HepG2 (cell line): ENCODE results near the gene ZMPSTE24. TPM values are rescaled to one million over a fixed set of nuclear protein-coding genes. Genes with fewer than 3 reads are reported as not detected.

ENCODE experiments used
- ATAC-seq: fragments of 200-7000 bp; cut with Tn5 transposase; 3 replicates; pipeline ENCODE4 v1.9.1; 2020; ENCODE audit warnings: mild to moderate bottlenecking, moderate library complexity
- BruUV-seq: library from RNA; stranded (reverse); fragments of 400-500 nt; replicated peaks from 2 replicates; lab custom pipeline; 2021; lab: Mats Ljungman, UMichigan
- CTCF ChIA-PET: fragments of 300-600 bp; formaldehyde crosslinking; extraction: SDS; loops from one replicate; lab custom pipeline; 2021; ENCODE audit warnings: low total read pairs, inconsistent platforms, low intra/inter-chr PET ratio; lab: Yijun Ruan, JAX
- POLR2A ChIA-PET: fragments of 350-600 bp; sonication (Branson Sonifier 250); formaldehyde crosslinking; loops from one replicate; lab custom pipeline; 2020; ENCODE audit warnings: antibody characterized with exemption, inconsistent platforms; lab: Yijun Ruan, JAX
- DNase-seq: peaks from one replicate; pipeline ENCODE4 v3.0.0-alpha.2; 2015; ENCODE audit warnings: low spot score
- FAIRE-seq: peaks from 3 replicates; lab custom pipeline; 2011; peaks lifted over from hg19 to GRCh38; lab: Jason Lieb, UNC
- H2AFZ ChIP-seq: one replicate; pipeline ENCODE4 v1.6.1; 2011; ENCODE audit warnings: low read length, inconsistent platforms
- H3K27ac ChIP-seq: fragments of 300-600 bp; 3 replicates; pipeline ENCODE4 v1.8.0; 2011; ENCODE audit warnings: mixed run types, mild to moderate bottlenecking, mixed read lengths, low read length, inconsistent platforms; ENCODE audit not compliant: insufficient read depth; ENCODE audit errors: extremely low read length
- H3K27me3 ChIP-seq, 2 experiments: fragments of 200-600 bp in 1 of 2; 2 replicates in 1 of 2; 3 replicates in 1 of 2; pipeline versions ENCODE4 v1.6.0 to v1.8.0; 2011; ENCODE audit warnings: low read length in 2 of 2, mild to moderate bottlenecking in 2 of 2, moderate library complexity in 2 of 2, inconsistent platforms in 1 of 2; ENCODE audit not compliant: insufficient read depth in 2 of 2, control insufficient read depth in 1 of 2
- H3K36me3 ChIP-seq, 2 experiments: fragments of 200-600 bp in 1 of 2; replicated peaks in 1 of 2; 2 replicates in 1 of 2; 3 replicates in 1 of 2; pipeline versions ENCODE4 v1.5.1 to v1.8.0; 2011; ENCODE audit warnings: low read length in 2 of 2, inconsistent platforms in 1 of 2; ENCODE audit not compliant: insufficient read depth in 2 of 2, control insufficient read depth in 1 of 2
- H3K4me1 ChIP-seq: 2 replicates; pipeline ENCODE4 v1.5.1; 2012; ENCODE audit warnings: low read length, inconsistent platforms; ENCODE audit not compliant: insufficient read depth
- H3K4me2 ChIP-seq: 2 replicates; pipeline ENCODE4 v1.6.0; 2011; ENCODE audit warnings: low read depth, low read length, inconsistent platforms
- H3K4me3 ChIP-seq, 3 experiments: fragments of 200-600 bp in 1 of 3; sonication (generic), shearing (Covaris generic) in 1 of 3; replicated peaks in 1 of 3; 2 replicates each; pipeline ENCODE4 v1.5.1; 2011 to 2016; ENCODE audit warnings: low read length in 3 of 3, inconsistent platforms in 2 of 3, low read depth in 2 of 3, mild to moderate bottlenecking in 2 of 3, control low read depth in 1 of 3, mixed read lengths in 1 of 3; ENCODE audit not compliant: insufficient read depth in 1 of 3
- H3K79me2 ChIP-seq: one replicate; pipeline ENCODE4 v1.6.1; 2011; ENCODE audit warnings: low read length, inconsistent platforms; ENCODE audit not compliant: insufficient read depth
- H3K9ac ChIP-seq: 2 replicates; pipeline ENCODE4 v1.6.0; 2011; ENCODE audit warnings: mild to moderate bottlenecking, low read depth, low read length, inconsistent platforms; ENCODE audit not compliant: insufficient read depth
- H3K9me3 ChIP-seq: 2 replicates; pipeline ENCODE4 v1.5.1; 2012; ENCODE audit warnings: mild to moderate bottlenecking, low read length
- H4K20me1 ChIP-seq: 2 replicates; pipeline ENCODE4 v1.6.0; 2011; ENCODE audit warnings: inconsistent platforms, mild to moderate bottlenecking, low read length, moderate library complexity; ENCODE audit not compliant: insufficient read depth
- AGO2 ChIP-seq: fragments of 200-400 bp; formaldehyde crosslinking; optimal IDR thresholded peaks from 2 replicates; pipeline ENCODE3; 2017; ENCODE audit warnings: mild to moderate bottlenecking, low read depth, low read length, moderate library complexity
- FOXA1 ChIP-seq, 2 experiments: fragments of 450-650 bp in 1 of 2; sonication (generic) in 1 of 2; formaldehyde crosslinking in 1 of 2; IDR thresholded peaks; 2 replicates each; pipeline versions ENCODE4 v1.4.0 to v1.6.1; 2016 to 2020; ENCODE audit warnings: missing genetic modification reagents in 1 of 2
- IKZF1 ChIP-seq: fragments of 450-650 bp; IDR thresholded peaks from 2 replicates; pipeline ENCODE4 v1.7.1; 2016
- KDM5A ChIP-seq: fragments of 200-600 bp; sonication (generic); IDR thresholded peaks from 2 replicates; pipeline ENCODE4 v1.7.0; 2018; ENCODE audit warnings: antibody characterized with exemption, mild to moderate bottlenecking, low read length, borderline replicate concordance
- NBN ChIP-seq: fragments of 450-650 bp; conservative IDR thresholded peaks from 2 replicates; pipeline ENCODE4 v1.6.1; 2017
- NFATC3 ChIP-seq: sonication (generic); formaldehyde crosslinking; IDR thresholded peaks from 2 replicates; pipeline ENCODE4 v1.5.1; 2020; ENCODE audit warnings: mild to moderate bottlenecking, missing genetic modification reagents
- RAD51 ChIP-seq: fragments of 450-650 bp; IDR thresholded peaks from 2 replicates; pipeline ENCODE4 v1.6.1; 2016; ENCODE audit warnings: borderline replicate concordance
- WGBS: methylation state at CpG from one replicate; pipeline ENCODE4 v1.1.6; 2017; ENCODE audit warnings: low lambda C conversion rate; 5-methylcytosine and 5-hydroxymethylcytosine counted together
- in situ Hi-C: cut with HindIII; loops from 2 replicates; pipeline ENCODE4 v1.10.0; 2017; ENCODE audit warnings: low pct_unique_long_range_greater_than_20kb; ENCODE audit not compliant: extremely low pct_ligation_motif_present
- intact Hi-C: fragments of 100-400 bp; cut with micrococcal nuclease; formaldehyde crosslinking; loops from one replicate; pipeline ENCODE4 v1.10.0; 2022; ENCODE audit not compliant: unreplicated experiment
- polyA plus RNA-seq, 8 experiments: library from polyadenylated mRNA; depleted of rRNA in 3 of 8; stranded (reverse) in 7 of 8; unstranded in 1 of 8; fragments of >200 nt; fragmentation: Illumina TruSeq in 4 of 8; extraction: Trizol in 4 of 8; gene quantifications; 2 replicates each; pipeline versions ENCODE4 v1.2.1 to v1.2.3, GENCODE V29; 2011 to 2016; ENCODE audit warnings: low read depth in 4 of 8, missing spikeins in 1 of 8, mixed read lengths in 1 of 8; ENCODE audit not compliant: insufficient read depth in 1 of 8
- total RNA-seq, 5 experiments: library from RNA; depleted of rRNA; stranded (reverse); fragments of >200 nt; fragmentation: Illumina TruSeq; extraction: Trizol; gene quantifications; 2 replicates each; pipeline ENCODE4 v1.2.3, GENCODE V29; 2016; ENCODE audit warnings: low read depth in 1 of 5

Gene ZMPSTE24
- total and polyA plus RNA-seq, 2 of the 13 experiments (the other 11 are each of a cell fraction or from before 2014, with no cell fraction given), result 13.6 to 60.2 TPM

DNA sequence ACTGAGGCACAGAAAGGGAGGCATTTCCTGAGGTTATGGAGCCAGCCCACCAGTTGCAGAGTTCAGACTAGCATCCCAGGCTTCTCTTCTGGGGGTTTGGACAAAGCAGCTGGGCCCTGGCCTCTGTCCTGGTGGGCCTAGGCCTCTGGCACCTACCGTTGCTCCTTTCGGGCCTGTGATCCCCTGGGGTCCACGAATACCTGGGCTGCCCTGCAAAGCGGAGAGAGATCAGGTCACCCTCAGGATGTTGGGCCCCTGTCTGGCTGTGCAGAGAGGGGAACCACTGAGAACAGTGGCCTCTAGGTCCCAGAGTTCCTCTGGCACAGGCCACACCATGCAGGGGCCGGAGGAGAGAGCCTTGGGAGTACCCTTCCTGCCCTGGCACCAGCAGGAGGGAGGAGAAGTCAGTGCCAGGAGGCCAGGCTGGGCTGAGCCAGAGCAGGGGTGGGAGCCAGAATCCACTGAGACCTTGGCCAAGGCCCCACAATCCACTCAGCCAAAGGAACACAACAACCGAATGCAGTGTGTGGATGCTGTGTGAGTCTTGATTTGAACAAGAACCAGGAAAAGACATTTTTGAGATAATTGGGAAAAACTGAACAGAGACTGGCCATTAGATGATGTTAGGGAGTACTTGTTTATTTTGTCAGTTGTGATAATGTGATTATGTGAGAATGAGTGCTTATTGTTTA is 50.1 kb downstream of the ZMPSTE24 start:
- intact Hi-C loops (no loop called here), in situ Hi-C loops (no loop called here)
- peaks cover 11% of the 10 kb centered on the region for H3K4me1 ChIP-seq
- no peak overlapping the region for H3K4me2 ChIP-seq
- no TSS peak for BruUV-seq
- CTCF ChIA-PET, result no interaction called here
- TF ChIP-seq NFATC3 (CRISPR knock-in tag) (no peak), AGO2 (peak; percentile 40)
- no peak for FAIRE-seq
- H3K79me2 ChIP-seq, result no peaks in the 10 kb centered on the region
- H3K9ac ChIP-seq, result no peak overlapping the region
- WGBS, result 92% methylated on average over 5 of the region's 6 CpGs
- H2AFZ ChIP-seq, result no peak overlapping the region
- H3K27me3 ChIP-seq, result no peaks in the 10 kb centered on the region
- no peak for ATAC-seq
- no peak overlapping the region for H3K4me3 ChIP-seq
- H3K27ac ChIP-seq, result no peak overlapping the region
- peaks cover 1 to 12% of the 10 kb centered on the region in 2 experiments; a peak in 1 of 5 replicates for H3K36me3 ChIP-seq
- no peaks in the 10 kb centered on the region for H4K20me1 ChIP-seq
- POLR2A ChIA-PET, result no interaction called here
- H3K9me3 ChIP-seq, result no peaks in the 10 kb centered on the region
- no peak for DNase-seq

DNA sequence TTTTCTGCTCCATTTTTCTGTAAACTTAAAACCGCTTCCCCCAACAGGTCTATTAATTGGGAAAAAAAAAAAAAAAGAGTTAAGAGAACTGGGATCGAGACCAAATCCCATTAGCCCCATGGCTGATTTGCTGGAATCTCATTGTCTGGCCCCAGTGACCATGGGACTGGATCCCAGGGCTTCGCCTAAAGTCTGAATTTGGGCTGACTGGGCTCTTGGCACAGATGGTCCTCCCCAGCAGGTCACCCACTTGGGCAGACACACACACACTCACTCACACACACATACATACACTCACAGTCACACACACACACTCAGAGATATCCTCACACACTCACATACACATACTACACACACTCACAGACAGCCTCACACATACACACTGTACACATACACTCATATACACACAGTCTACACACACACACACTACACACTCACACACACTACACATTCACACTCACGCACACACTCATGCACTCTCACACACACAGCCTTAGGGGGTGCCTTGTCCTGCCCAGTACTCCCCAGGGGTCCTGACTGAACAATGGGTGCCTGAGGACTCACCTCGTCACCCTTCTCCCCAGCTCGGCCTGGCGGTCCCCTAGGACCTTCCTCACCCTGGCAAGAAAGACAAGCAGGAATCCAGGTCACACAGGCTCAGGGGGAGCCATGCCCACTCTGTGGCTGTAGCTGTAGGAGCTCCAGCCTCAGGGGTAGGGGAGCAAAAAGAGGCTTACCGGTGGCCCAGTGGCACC is 51.5 kb downstream of the ZMPSTE24 start:
- Histone ChIP-seq H3K9me3 (no peaks in the 10 kb centered on the region), H4K20me1 (no peaks in the 10 kb centered on the region), H3K4me2 (no peak overlapping the region), H2AFZ (no peak overlapping the region), H3K4me1 (peaks cover 25% of the 10 kb centered on the region)
- no peak for DNase-seq
- ATAC-seq, result no peak
- no peak for FAIRE-seq
- WGBS, result 95% methylated on average over 8 of the region's 8 CpGs
- BruUV-seq, result no TSS peak
- POLR2A ChIA-PET, result no interaction called here
- no peak for TF ChIP-seq KDM5A
- TF ChIP-seq NBN, result 0 out of 2 replicates have a peak, but pooled peaks have one; percentile 36
- 0 out of 2 replicates have a peak, but pooled peaks have one; percentile 9 for TF ChIP-seq FOXA1 (IDR thresholded peaks at IDR 0.05)
- TF ChIP-seq FOXA1 (CRISPR knock-in tag; IDR thresholded peaks at IDR 0.05), result no peak
- TF ChIP-seq RAD51, result 0 out of 2 replicates have a peak, but pooled peaks have one; percentile 22
- 0 out of 2 replicates have a peak, but pooled peaks have one; percentile 59 for TF ChIP-seq IKZF1
- TF ChIP-seq, all 625 proteins: peak for 4
- intact Hi-C loops (loop anchor here (10.0 kb wide), 1 partner anchor 55 kb away; the partner anchor contains the start of gene ZMPSTE24), in situ Hi-C loops (no loop called here)
- H3K36me3 ChIP-seq, result peaks cover 1 to 12% of the 10 kb centered on the region in 2 experiments; a peak in 1 of 5 replicates
- H3K79me2 ChIP-seq, result no peaks in the 10 kb centered on the region
- no peak overlapping the region for H3K9ac ChIP-seq
- no peak overlapping the region for H3K27ac ChIP-seq
- CTCF ChIA-PET, result no interaction called here
- no peak overlapping the region for H3K4me3 ChIP-seq
- no peaks in the 10 kb centered on the region for H3K27me3 ChIP-seq
